ENCODE measurements around the gene CPSF3.

CPSF3 gene

GRCh38 chr2:9398881-9399780 is 24.3 kb upstream of the CPSF3 start:
- Histone ChIP-seq H3K4me1 (ENCODE audit: insufficient read depth, low read length) (peaks cover 7% of the 10 kb centered on the region), H3K9ac (ENCODE audit: low read length) (no peak overlapping the region), H3K9me3 (ENCODE audit: low read length) (no peaks in the 10 kb centered on the region), H3K36me3 (ENCODE audit: insufficient read depth, low read length) (peaks cover 28% of the 10 kb centered on the region), H3K4me3 (ENCODE audit: low read depth in 1 of 2, low read length in 2 of 2) (no peak overlapping the region), H3K27me3 (ENCODE audit: control insufficient read depth in 1 of 2, insufficient read depth in 2 of 2, low read length in 2 of 2) (no peaks in the 10 kb centered on the region), H3K27ac (ENCODE audit: low read depth, low read length) (no peak overlapping the region)

GRCh38 chr2:9400268-9401058 is 23.0 kb upstream of the CPSF3 start:
- Histone ChIP-seq H3K36me3 (ENCODE audit: insufficient read depth, low read length) (peaks cover 29% of the 10 kb centered on the region), H3K9me3 (ENCODE audit: low read length) (no peaks in the 10 kb centered on the region), H3K27ac (ENCODE audit: low read depth, low read length) (no peak overlapping the region), H3K27me3 (ENCODE audit: control insufficient read depth in 1 of 2, insufficient read depth in 2 of 2, low read length in 2 of 2) (no peaks in the 10 kb centered on the region), H3K4me1 (ENCODE audit: insufficient read depth, low read length) (peaks cover 11% of the 10 kb centered on the region), H3K4me3 (ENCODE audit: low read depth in 1 of 2, low read length in 2 of 2) (no peak overlapping the region), H3K9ac (ENCODE audit: low read length) (no peak overlapping the region)

GRCh38 chr2:9401059-9401547 is 22.4 kb upstream of the CPSF3 start:
- no peak overlapping the region for H3K27ac ChIP-seq (ENCODE audit: low read depth, low read length)
- no peaks in the 10 kb centered on the region for H3K9me3 ChIP-seq (ENCODE audit: low read length)

GRCh38 chr2:9401646-9402371 is 21.6 kb upstream of the CPSF3 start:
- H3K27ac ChIP-seq (ENCODE audit: low read depth, low read length) = no peak overlapping the region

More at GRCh38 chr2:9401059-9401547, 22.4 kb upstream of the CPSF3 start:
- no peaks in the 10 kb centered on the region for H3K27me3 ChIP-seq (ENCODE audit: control insufficient read depth in 1 of 2, insufficient read depth in 2 of 2, low read length in 2 of 2)
- H3K36me3 ChIP-seq (ENCODE audit: insufficient read depth, low read length) = peaks cover 29% of the 10 kb centered on the region
- peaks cover 11% of the 10 kb centered on the region for H3K4me1 ChIP-seq (ENCODE audit: insufficient read depth, low read length)
- no peak overlapping the region for H3K4me3 ChIP-seq (ENCODE audit: low read depth in 1 of 2, low read length in 2 of 2)
- no peak overlapping the region for H3K9ac ChIP-seq (ENCODE audit: low read length)

GRCh38 chr2:9403924-9404323 is 19.5 kb upstream of the CPSF3 start:
- H3K9ac ChIP-seq (ENCODE audit: low read length) = no peak overlapping the region
- no peaks in the 10 kb centered on the region for H3K9me3 ChIP-seq (ENCODE audit: low read length)
- no peak overlapping the region for H3K27ac ChIP-seq (ENCODE audit: low read depth, low read length)
- H3K4me1 ChIP-seq (ENCODE audit: insufficient read depth, low read length) = peaks cover 23% of the 10 kb centered on the region
- peaks cover 36% of the 10 kb centered on the region for H3K36me3 ChIP-seq (ENCODE audit: insufficient read depth, low read length)
- no peaks in the 10 kb centered on the region for H3K27me3 ChIP-seq (ENCODE audit: control insufficient read depth in 1 of 2, insufficient read depth in 2 of 2, low read length in 2 of 2)
- no peak overlapping the region for H3K4me3 ChIP-seq (ENCODE audit: low read depth in 1 of 2, low read length in 2 of 2)

More at GRCh38 chr2:9401646-9402371, 21.6 kb upstream of the CPSF3 start:
- H3K9ac ChIP-seq (ENCODE audit: low read length) = no peak overlapping the region
- no peaks in the 10 kb centered on the region for H3K9me3 ChIP-seq (ENCODE audit: low read length)
- peaks cover 29% of the 10 kb centered on the region for H3K36me3 ChIP-seq (ENCODE audit: insufficient read depth, low read length)
- no peaks in the 10 kb centered on the region for H3K27me3 ChIP-seq (ENCODE audit: control insufficient read depth in 1 of 2, insufficient read depth in 2 of 2, low read length in 2 of 2)
- H3K4me1 ChIP-seq (ENCODE audit: insufficient read depth, low read length) = peaks cover 14% of the 10 kb centered on the region
- H3K4me3 ChIP-seq (ENCODE audit: low read depth in 1 of 2, low read length in 2 of 2) = no peak overlapping the region

- no peak overlapping the region for H3K4me3 ChIP-seq (ENCODE audit: low read depth in 1 of 2, low read length in 2 of 2)
- H3K36me3 ChIP-seq (ENCODE audit: insufficient read depth, low read length) = peaks cover 36% of the 10 kb centered on the region
- peaks cover 23% of the 10 kb centered on the region for H3K4me1 ChIP-seq (ENCODE audit: insufficient read depth, low read length)
- no peaks in the 10 kb centered on the region for H3K9me3 ChIP-seq (ENCODE audit: low read length)
- no peaks in the 10 kb centered on the region for H3K27me3 ChIP-seq (ENCODE audit: control insufficient read depth in 1 of 2, insufficient read depth in 2 of 2, low read length in 2 of 2)
- no peak overlapping the region for H3K9ac ChIP-seq (ENCODE audit: low read length)
- H3K27ac ChIP-seq (ENCODE audit: low read depth, low read length) = no peak overlapping the region
These were observed 19.0 kb upstream of the CPSF3 start for GRCh38 chr2:9404451-9404850.

- H3K36me3 ChIP-seq (ENCODE audit: insufficient read depth, low read length) = peaks cover 39% of the 10 kb centered on the region
- no peak overlapping the region for H3K9ac ChIP-seq (ENCODE audit: low read length)
- H3K4me1 ChIP-seq (ENCODE audit: insufficient read depth, low read length) = peaks cover 19% of the 10 kb centered on the region
- no peaks in the 10 kb centered on the region for H3K9me3 ChIP-seq (ENCODE audit: low read length)
- no peaks in the 10 kb centered on the region for H3K27me3 ChIP-seq (ENCODE audit: control insufficient read depth in 1 of 2, insufficient read depth in 2 of 2, low read length in 2 of 2)
- no peak overlapping the region for H3K27ac ChIP-seq (ENCODE audit: low read depth, low read length)
- no peak overlapping the region for H3K4me3 ChIP-seq (ENCODE audit: low read depth in 1 of 2, low read length in 2 of 2)
These were observed 17.8 kb upstream of the CPSF3 start for GRCh38 chr2:9405636-9406035.

GRCh38 chr2:9406529-9407362 is 16.7 kb upstream of the CPSF3 start:
- Histone ChIP-seq H3K9ac (ENCODE audit: low read length) (no peak overlapping the region), H3K27ac (ENCODE audit: low read depth, low read length) (peak overlapping the region; percentile 12), H3K9me3 (ENCODE audit: low read length) (no peaks in the 10 kb centered on the region), H3K27me3 (ENCODE audit: control insufficient read depth in 1 of 2, insufficient read depth in 2 of 2, low read length in 2 of 2) (no peaks in the 10 kb centered on the region), H3K36me3 (ENCODE audit: insufficient read depth, low read length) (peaks cover 37% of the 10 kb centered on the region), H3K4me1 (ENCODE audit: insufficient read depth, low read length) (peaks cover 19% of the 10 kb centered on the region), H3K4me3 (ENCODE audit: low read depth in 1 of 2, low read length in 2 of 2) (no peak overlapping the region)

- H3K9ac ChIP-seq (ENCODE audit: low read length) = no peak overlapping the region
- H3K9me3 ChIP-seq (ENCODE audit: low read length) = no peaks in the 10 kb centered on the region
- H3K4me1 ChIP-seq (ENCODE audit: insufficient read depth, low read length) = peaks cover 19% of the 10 kb centered on the region
- no peaks in the 10 kb centered on the region for H3K27me3 ChIP-seq (ENCODE audit: control insufficient read depth in 1 of 2, insufficient read depth in 2 of 2, low read length in 2 of 2)
- no peak overlapping the region for H3K27ac ChIP-seq (ENCODE audit: low read depth, low read length)
- H3K4me3 ChIP-seq (ENCODE audit: low read depth in 1 of 2, low read length in 2 of 2) = no peak overlapping the region
- H3K36me3 ChIP-seq (ENCODE audit: insufficient read depth, low read length) = peaks cover 31% of the 10 kb centered on the region
These were observed 16.1 kb upstream of the CPSF3 start for GRCh38 chr2:9407363-9407811.

- H3K36me3 ChIP-seq (ENCODE audit: insufficient read depth, low read length) = peaks cover 29% of the 10 kb centered on the region
These were observed 14.8 kb upstream of the CPSF3 start for GRCh38 chr2:9408641-9409151.

More at GRCh38 chr2:9408641-9409151, 14.8 kb upstream of the CPSF3 start:
- no peak overlapping the region for H3K27ac ChIP-seq (ENCODE audit: low read depth, low read length)
- no peaks in the 10 kb centered on the region for H3K9me3 ChIP-seq (ENCODE audit: low read length)
- no peaks in the 10 kb centered on the region for H3K27me3 ChIP-seq (ENCODE audit: control insufficient read depth in 1 of 2, insufficient read depth in 2 of 2, low read length in 2 of 2)
- H3K9ac ChIP-seq (ENCODE audit: low read length) = no peak overlapping the region
- no peak overlapping the region for H3K4me3 ChIP-seq (ENCODE audit: low read depth in 1 of 2, low read length in 2 of 2)
- peaks cover 22% of the 10 kb centered on the region for H3K4me1 ChIP-seq (ENCODE audit: insufficient read depth, low read length)
